NCI-H2227 (cell line): Measurements from ENCODE around the gene GPALPP1.
"Not testable (repeated sequence)": the region's sequence is repeated elsewhere in the genome, so short reads cannot be mapped to it uniquely, and the experiment has no call there.

Experiments
- DNase-seq: peaks from one replicate; lab custom pipeline; 2025; ENCODE audit not compliant: unreplicated experiment; lab: John Stamatoyannopoulos, UW

The GPALPP1 gene

GRCh38 chr13:45004096-45004495, 14.8 kb downstream of the GPALPP1 start:
- DNase-seq, result no peak

- DNase-seq, result no peak
Measured at GRCh38 chr13:45007225-45007624, 17.9 kb downstream of the GPALPP1 start.

DNA sequence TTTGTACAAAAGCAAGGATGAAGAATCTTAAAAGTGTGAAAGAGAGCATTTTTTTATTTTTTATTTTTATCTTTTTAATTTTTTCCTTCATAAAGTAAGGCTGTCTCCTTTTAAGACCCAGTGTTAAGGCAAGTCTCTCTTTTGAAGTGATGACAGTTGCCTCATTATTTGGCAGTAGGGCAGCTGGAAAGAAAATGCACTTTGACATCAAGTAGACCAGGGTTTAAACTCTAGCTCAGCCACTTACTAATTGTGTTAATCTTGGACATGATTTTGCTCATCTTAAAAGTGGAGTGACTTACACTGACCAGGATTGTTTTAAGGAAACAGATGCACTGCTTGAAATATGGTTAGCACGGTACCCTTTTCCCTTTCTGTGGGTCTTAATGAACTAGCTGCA, 18.5 kb downstream of the GPALPP1 start:
- no peak for DNase-seq

GRCh38 chr13:45011198-45011597, 21.9 kb downstream of the GPALPP1 start:
- DNase-seq, result no peak

GRCh38 chr13:45015300-45015699, 26.0 kb downstream of the GPALPP1 start:
- DNase-seq, result no peak

GRCh38 chr13:45016792-45017425, 27.6 kb downstream of the GPALPP1 start:
- no peak for DNase-seq

- not testable (repeated sequence) for DNase-seq
Measured at GRCh38 chr13:45019981-45020380, 30.6 kb downstream of the GPALPP1 start.

- no peak for DNase-seq
Measured at GRCh38 chr13:45021250-45021649, 31.9 kb downstream of the GPALPP1 start.

DNA sequence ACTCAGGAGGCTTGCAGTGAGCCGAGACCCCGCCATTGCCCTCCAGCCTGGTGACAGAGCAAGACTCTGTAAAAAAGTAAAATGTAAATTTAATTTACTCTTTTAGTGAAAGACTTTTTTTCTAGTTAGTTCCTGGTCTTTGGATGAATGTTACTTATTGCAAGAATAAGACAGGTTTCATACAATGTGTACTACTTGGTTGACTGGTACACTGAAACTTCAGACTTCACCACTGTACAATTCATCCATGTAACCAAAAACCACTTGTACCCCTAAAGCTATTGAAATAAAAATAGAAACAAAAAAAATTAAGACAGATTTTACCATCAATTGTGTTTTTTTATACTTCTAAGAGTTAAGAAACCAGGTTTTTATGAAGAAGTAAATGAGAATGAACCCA, 35.5 kb downstream of the GPALPP1 start:
- no peak for DNase-seq

DNA sequence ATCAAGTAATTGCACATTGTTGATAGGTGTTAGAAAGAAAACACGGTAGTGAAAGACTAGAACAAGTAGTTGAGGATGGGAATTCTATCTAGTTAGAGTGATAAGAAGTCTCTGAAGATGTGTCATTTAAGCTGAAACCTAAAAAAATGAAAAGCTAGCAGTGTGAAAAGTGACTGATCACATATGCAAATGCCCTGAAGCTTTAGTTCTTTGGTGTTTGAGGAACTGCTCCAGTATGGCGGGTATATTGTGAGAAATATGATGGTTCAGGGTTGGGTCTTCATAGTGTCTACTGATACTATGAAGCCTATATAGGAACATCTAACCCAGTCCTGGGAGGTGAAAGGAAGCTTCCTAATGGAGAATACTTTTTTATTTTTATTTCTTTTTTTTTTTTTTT, 45.0 kb downstream of the GPALPP1 start:
- DNase-seq, result no peak

DNA sequence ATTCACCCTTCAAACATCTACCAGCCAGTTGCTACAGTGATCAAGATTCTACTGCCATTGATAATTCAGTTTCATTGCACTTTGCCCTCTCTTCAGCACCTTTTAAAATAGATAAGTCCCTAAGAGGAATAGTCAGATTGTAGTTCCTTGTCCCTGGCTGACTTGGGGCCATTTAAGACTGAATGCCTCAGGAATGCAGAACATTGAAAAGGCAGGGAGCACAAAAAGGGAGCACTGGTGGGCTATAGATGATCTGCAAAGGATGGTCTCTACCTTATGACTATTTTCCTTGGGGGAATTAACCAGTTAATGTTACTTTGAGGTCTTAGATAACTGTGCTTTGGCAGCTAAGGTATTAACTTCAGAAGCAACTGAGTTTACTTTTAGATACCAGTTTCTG, 46.9 kb downstream of the GPALPP1 start:
- no peak for DNase-seq

- no peak for DNase-seq
Measured at GRCh38 chr13:45040173-45040572, 50.8 kb downstream of the GPALPP1 start.

DNA sequence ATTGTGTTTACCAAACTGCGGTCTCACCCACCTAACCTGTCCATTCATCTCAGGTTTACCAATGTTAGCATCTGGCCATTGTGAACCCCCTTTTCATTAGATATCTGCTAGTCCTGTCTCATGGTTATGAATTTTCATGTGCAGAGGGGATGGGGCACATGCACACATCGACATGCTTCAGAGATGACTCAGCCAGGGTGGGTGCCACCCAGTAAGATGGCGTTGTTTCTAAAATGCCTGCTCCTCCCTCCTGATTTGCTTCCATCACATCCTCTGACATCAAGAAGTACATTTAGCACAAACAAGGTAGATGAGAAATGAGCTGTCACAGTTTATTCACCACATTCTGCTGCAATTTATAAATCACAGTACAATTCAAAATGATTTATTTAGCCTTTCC, 51.3 kb downstream of the GPALPP1 start:
- DNase-seq, result no peak

DNA sequence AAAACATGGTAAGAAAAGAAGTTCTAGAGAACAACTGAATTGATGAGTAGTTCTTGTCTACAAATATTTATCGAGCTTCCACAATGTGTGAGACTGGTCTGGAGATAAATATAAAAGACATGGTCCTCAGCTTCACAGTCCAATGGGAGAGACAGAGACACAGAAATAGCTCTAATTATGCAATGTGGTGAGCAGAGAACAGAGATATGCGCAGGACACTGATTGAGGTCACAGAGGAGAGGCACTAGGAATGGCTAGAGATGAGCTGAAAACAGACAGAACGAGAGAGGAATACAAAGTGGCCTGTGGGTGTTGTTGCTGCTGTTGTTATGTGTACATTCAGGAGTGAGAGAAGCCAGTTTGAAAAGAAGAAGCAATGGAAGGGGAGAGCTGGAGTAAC, 53.2 kb downstream of the GPALPP1 start:
- no peak for DNase-seq

- DNase-seq, result no peak
Measured at GRCh38 chr13:45046445-45046844, 57.1 kb downstream of the GPALPP1 start.

- DNase-seq, result peak; percentile 82
Measured at GRCh38 chr13:45047394-45048310, 58.3 kb downstream of the GPALPP1 start.

DNA sequence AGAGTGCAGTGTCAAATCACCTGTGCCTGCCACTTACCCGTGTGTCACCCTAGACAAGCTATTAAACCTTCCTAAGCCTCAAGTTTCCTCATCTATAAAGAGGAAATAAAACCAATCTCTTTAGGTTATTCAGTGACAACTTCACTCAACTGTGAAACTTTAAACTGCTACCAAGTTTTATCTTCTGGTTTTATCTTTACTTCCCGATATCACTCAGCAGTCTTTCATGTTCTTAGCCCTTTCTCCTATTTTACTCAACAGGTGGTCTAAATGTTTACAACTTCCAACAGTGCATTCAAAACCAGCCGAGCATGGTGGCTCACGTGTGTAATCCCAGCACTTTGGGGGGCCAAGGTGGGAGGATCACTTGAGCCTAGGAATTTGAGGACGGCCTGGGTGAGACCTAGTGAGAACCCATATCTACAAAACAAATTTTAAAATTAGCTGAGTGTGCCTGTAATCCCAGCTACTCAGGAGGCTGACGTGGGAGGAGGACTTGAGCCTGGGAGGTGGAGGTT, 59.6 kb downstream of the GPALPP1 start:
- no peak for DNase-seq

- no peak for DNase-seq
Measured at GRCh38 chr13:45049478-45049877, 60.1 kb downstream of the GPALPP1 start.

- no peak for DNase-seq
Measured at GRCh38 chr13:45051315-45051714, 62.0 kb downstream of the GPALPP1 start.

DNA sequence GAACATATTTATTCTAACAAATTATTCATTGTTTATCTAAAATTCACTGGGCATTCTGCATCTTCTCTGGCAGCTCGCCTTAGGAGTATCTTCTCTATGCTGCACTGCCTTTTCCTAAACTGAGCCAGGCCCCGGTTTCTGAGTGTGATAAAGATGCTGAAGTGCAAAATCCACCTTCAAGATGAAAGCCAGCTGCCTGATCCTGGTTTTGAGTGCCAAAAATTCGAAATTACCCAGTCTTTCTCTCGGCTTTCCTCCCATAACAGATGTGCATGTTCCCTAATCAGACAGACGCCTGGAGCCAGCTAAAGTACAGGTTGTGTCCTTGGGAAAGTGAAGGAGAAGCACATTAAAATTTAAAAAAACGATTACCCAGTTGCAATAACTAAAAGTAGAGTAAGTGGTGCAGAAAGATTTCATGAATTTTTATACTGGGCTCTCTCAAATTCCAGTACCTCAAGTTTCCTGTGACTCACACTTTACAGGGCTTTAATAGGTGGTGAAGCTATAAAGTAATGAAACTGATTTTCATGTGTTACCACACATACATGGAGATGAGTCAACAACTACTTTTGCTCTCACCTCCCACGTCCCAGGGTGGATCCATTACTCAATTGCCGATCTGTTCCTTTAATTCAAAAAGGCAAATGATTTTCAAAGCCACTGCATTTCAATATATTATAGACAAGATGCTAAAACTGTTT, 66.0 kb downstream of the GPALPP1 start:
- no peak for DNase-seq

- DNase-seq, result no peak
Measured at GRCh38 chr13:45055902-45056648, 66.7 kb downstream of the GPALPP1 start.
